Dedifferentiated amniotic fluid mesenchymal stem cell (primary cell): Measurements from ENCODE around the gene C19orf81.
"Not testable (repeated sequence)": the region's sequence is repeated elsewhere in the genome, so short reads cannot be mapped to it uniquely, and the experiment has no call there.

Source experiments
- DNase-seq: peaks from one replicate; pipeline ENCODE4 v3.0.0-alpha.2; 2016; ENCODE audit errors: extremely low spot score

Gene C19orf81

DNA sequence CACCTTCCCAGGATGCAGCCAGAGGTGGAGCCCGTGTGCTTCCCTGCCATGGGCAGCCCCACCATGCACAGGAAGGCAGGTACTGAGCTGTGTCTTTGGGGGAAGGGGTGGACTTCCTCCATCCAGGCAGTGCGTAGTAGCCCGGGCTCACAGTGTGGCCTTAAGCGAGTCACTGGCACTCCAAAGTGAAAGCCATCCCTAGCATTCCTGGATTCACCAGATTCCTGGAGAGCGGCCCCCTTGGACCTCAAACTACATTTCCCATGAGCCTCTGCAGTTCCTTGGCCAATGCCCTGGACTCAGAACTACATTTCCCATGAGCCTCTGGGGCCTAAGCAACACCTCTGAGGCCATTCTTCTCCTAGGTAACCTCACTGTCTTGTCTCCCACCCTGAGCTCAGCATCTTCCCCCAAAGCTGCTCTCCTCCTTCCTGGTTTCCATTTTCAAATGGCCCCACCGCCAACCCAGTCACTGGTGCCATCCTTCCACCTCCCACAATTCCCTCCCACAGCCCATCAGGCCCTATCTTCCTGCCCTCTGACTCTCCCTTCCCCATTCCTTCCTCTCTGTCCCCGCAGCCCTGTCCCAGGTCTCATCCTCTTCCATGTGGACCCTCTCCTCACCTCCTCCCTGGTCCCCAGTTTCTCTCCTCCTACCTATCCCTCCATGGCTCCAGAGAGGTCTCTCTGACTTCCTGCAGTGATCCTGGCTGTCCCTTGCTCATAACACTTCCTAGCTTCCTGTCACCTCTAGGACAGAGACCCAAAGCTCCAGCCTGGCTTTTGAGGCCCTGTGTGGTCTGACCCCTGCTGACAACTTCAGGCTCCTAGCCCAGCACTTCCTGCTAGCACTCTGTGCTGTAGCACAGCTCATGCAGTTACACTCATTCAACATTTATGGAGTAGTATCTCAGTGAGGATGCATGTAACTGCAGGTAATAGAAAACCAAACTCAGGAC is at the start of gene C19orf81:
C19orf81 (plus strand) TSS at position 13 of the 959 bp plus-strand sequence; CDS start at position 13, 0 bp downstream.
- DNase-seq: no peak

DNA sequence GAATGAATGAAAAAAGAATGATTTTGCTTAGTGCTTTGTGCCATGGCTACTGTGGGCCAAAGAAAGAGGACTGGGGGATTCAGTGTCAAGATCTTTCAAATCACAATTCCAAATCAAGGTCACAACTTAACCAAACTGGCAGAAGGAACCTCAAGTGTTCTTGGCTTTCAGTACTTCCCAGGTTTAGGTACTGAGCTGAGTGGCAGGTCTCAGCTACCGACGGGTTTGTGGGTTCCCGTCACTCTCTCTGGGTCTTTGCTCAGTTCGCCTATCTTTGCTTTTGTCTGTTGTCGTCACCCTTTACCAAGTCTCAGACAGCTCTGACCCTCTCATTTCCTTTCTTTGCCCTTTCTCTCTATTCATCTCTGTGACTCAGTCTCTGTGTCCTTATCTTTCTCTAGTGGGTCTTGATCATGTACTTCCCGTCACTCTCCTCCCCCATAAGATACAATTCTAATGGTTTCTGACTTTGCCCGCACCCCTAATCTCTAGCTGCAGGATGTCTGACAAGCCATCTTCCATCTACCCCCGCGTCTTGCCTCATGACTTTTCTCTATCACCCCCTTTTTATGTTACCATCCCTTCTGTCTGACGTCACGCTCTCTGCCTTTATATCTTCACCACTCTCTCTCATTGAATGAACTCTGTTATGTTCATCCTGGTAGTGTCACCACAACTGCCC is 47.7 kb upstream of the C19orf81 start:
- no peak for DNase-seq

DNA sequence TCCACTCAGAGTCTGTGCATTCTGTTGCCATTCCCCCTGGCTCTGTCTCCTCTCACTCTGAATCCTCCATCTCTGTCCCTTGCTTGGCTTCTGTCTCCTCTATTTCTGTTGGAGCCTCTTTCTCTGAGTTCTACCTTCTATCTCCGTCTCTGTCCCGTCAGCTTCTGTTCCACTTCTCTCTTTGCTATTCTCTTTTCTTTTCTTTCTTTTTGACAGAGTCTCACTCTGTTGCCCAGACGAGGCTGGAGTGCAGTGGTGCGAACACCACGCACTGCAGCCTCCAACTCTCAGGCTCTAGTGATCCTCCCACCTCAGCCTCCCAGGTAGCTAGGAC is 47.2 kb upstream of the C19orf81 start:
- DNase-seq: no peak

DNA sequence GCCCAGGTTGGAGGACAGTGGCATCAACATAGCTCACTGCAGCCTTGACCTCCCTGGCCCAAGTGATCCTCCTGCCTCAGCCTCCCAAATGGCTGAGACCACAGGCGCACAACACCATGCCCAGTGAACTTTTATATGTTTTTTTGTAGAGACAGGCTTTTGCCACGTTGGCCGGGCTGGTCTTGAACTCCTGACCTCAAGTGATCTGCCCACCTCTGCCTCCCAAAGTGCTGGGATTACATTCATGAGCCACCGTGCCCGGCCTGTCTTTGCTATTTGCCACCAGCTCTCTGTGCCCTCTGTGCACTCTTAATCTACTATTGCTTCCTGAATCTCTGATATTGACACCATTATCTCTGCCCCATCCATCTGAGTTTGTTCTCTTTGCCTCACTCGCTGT is 46.7 kb upstream of the C19orf81 start:
- DNase-seq: no peak

DNA sequence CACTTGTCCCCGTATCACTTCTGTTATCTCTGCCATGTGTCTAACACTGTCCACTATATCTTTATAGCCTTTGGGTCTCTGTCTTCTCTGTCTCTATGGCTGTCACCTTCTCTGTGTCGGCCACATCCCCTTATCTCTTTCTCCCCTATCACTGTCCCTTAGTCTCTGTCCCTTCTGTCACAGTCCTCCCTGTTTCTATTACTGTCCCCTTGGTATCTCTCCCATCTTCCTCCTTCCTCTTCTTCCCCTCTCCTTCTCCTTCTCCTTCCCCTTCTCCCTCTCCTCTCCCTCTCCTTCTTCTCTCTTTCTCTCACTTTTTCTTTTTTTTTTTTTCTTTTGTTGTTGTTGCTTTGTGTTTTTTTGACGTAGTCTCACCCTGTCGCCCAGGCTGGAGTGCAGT is 46.3 kb upstream of the C19orf81 start:
- no peak for DNase-seq

DNA sequence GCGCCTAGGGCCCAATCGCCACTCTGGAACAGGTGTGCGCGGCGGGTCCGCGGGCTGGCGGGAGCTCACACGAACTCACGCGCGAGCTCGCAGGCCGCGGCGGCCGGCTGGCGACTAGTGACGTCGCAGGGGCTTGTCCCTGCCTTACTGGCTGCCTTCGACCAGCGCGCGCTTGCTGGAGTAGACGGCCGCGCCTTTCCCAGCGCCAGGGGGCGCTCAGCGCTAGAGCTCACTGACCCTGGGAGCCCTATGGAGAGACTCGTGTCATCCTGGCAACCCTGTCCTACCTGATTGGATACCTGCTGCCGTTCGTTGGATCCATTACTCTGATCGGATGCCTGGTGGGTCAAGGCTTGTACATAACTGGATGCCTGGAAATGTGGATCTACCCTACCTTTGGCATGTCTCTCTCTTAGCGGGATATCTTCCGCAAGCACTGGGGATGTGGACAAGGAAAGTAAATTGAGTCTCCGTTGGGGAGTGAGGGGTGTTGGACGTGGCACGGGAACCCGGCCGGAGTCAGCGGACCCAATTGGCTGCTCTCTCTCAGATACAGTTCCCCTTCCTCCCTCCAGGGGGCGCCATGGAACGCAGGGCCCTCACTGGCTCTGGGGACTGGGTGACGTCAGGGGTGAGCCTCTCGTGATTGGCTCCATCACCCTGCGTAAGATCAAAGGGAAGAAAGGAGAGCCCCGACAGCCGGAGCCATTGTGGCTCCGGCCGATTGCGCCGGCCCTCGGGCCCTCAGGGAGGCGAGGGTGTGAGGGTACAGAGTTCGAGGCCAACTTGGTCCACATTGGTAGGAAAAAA is 44.8 kb upstream of the C19orf81 start:
- DNase-seq: not testable (repeated sequence)

DNA sequence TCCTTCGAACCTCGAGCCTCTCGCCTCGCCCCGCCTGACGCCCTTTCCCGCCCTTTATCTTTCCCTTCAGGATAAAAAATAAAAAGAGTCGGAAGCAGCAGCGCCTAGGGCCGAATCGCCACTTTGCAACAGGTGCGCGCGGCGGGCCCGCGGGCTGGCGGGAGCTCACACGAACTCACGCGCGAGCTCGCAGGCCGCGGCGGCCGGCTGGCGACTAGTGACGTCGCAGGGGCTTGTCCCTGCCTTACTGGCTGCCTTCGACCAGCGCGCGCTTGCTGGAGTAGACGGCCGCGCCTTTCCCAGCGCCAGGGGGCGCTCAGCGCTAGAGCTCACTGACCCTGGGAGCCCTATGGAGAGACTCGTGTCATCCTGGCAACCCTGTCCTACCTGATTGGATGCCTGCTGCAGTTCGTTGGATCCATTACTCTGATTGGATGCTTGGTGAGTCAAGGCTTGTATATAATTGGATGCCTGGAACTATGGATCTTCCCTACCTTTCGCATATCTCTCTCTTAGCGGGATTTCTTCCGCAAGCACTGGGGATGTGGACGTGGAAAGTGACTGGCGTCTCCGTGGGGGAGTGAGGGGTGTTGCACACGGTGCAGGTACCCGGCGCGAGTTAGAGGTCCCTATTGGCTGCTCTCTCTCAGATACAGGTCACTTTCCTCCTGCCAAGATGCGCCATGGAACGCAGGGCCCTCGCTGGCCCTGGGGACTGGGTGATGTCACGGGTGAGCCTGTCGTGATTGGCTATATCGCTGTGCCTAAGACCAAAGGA is 43.0 kb upstream of the C19orf81 start:
- not testable (repeated sequence) for DNase-seq

DNA sequence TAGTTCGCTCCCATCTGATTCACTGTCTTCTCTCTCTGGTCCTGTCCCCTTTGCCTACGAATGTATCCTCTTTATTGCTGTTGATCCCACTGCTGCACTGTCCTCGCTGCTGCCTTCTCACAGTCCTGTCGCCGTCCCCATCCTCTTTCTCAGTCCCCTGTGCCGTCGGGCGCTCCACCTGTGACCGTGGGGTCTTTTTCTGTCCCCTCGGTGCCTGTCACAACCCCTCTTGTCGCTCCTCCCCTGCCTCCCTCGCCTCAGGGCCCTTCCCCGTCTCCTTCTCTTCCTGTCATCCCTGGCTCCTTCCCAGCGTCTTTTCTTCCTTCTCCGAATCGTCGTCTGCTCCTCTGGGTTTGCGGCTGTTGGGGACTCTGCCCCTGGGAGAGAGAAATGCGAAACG is 41.9 kb upstream of the C19orf81 start:
- no peak for DNase-seq

DNA sequence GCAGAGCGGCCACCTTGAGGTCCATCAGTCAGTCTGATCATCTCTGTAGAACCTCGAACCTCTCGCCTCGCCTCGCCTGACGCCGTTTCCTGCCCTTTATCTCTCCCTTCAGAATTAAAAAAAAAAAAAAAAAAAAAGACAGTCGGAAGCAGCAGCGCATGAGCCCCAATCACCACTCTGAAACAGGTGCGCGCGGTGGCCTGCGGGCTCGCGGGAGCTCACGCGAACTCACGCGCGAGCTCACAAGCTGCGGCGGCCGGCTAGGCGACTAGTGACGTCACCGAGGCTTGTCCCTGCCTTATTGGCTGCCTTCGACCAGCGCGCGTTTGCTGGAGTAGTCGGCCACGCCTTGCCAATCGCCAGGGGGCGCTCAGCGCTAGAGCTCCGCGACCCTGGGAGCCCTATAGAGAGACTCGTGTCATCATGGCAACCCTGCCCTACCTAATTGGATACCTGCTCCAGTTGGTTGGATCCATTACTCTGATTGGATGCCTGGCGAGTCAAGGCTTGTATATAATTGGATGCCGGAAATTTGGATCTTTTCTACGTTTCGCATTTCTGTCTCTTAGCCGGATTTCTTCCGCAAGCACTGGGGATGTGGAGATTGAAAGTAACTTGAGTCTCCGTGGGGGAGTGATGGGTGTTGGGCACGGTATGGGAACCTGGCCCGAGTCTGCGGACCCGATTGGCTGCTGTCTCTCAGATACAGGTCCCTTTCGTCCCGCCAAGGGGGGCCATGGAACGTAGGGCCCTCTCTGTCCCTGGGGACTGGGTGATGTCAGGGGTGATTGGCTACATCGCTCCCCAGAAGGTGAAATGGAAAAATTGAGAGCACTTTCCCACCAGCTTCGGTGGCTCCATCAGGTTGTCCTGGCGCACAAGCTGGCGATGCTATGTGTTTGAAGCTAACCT is 41.1 kb upstream of the C19orf81 start:
- no peak for DNase-seq

DNA sequence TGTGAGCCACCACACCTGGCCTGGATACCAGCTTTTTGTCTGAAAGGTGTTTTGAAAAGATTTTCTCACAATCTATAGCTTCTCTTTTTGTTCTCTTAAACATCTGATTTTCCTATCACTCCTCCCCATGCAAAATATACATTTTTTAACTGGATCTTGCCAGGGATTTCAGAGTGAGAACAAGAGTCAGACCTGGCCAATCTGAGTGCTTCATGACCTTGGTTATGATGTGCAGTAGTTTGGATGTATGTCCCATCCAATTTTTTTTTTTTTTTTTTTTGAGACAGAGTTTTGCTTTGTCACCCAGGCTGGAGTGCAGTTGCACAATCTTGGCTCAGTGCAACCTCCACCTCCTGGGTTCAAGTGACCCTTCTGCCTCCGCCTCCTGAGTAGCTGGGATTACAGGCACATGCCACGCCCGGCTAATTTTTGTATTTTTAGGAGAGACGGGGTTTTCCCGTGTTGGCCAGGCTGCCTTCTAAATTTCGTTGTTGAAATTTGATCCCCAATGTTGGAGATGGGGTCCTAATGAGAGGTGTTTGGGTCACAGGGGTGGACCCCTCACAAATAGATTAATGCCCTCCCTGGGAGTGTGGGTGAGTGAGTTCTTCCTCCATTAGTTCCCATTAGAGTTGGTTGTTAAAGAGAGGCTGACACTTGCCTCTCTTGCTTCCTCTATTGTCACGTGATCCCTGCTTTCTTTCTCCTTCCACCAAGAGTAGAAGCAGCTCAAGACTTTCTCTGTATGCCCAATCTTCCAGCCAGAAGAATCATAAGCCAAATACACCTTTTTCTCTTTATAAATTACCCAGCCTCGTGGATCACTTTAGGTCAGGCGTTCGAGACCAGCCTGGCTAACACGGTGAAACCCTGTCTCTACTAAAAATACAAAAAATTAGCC is 36.5 kb upstream of the C19orf81 start:
- DNase-seq: not testable (repeated sequence)

DNA sequence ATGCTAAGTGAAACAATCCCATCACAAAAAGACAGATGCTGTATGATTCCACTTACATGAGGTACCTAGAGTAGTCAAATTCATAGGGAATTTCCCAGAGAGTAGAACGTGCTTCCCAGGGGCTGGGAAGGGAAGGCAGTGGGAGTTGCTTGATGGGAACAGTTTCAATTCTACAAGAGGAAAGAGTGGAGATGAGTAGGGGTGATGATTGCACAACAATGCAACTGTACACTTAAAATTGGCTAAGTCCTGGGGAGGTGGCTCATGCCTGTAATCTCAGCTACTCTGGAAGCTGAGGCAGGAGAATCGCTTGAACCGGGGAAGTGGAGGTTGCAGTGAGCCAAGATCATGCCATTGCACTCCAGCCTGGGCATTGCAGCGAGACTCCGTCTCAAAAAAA is 30.9 kb upstream of the C19orf81 start:
- DNase-seq: not testable (repeated sequence)

DNA sequence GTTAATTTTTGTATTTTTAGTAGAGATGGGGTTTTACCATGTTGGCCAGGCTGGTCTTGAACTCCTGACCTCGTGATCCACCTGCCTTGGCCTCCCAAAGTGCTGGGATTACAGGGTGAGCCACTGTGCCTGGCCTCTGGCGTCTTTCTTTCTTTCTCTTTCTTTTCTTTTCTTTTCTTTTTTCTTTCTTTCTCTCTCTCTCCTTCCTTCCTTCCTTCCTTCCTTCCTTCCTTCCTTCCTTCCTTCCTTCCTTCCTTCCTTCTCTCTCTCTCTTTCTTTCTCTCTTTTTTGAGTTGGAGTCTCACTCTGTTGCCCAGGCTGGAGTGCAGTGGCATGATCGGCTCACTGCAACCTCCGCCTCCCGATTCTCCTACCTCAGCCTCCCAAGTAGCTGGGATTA is 30.1 kb upstream of the C19orf81 start:
- DNase-seq: not testable (repeated sequence)

DNA sequence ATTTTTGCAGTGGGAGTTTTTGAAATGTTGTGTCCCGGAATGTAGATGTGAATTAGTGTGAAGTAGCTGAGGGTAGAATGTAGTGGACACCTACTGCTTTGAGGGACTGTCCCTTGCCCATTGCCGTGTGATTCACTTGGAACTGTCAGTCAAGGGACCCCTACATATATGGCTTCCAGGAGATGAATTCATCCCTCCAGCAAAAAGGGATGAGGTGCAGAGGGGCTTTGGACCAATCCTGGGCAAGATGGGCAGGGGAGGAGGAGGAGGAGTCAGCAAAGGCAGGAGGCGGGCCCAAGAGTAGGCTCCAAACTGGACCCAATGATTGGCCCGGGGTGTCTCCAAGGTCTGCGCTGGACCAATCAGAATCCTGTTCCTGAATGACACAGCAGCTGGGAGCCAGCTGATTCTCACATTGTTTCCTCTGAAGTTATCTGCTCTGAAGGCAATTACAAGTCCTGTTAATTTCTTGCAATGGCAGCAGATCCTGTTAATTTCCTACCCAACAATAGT is 28.8 kb upstream of the C19orf81 start:
- DNase-seq: not testable (repeated sequence)

DNA sequence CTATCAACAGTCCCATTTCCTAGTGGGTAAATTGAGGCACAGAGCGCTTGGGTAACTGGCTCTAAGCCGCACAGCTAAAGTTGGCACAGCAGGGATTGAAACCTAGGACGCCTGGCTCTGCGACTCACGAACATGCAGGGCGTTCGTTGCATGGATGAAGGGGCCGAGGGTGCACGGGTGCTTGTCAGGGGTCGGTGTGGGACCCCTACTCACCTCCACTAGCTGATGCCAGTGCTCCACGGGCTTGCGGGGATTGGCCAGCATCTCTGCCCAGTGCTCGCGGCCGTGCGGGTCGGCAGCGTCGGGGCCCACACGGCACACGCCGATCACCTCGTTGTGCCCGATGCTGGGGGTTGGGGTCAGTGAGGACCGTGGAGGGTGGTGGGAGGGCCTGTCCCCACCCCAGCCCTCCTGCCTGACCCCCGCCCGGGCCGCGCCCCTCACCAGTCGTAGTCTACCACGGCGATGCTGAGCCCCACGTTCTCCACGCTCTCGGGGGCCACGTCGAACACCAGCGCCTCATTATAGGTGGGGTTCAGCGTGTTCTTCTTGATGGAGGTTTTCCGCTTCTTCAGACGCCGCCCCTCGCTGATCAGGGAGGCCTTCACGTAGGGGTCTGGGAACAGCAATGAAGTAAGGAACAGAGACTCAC is 24.2 kb upstream of the C19orf81 start:
- no peak for DNase-seq

DNA sequence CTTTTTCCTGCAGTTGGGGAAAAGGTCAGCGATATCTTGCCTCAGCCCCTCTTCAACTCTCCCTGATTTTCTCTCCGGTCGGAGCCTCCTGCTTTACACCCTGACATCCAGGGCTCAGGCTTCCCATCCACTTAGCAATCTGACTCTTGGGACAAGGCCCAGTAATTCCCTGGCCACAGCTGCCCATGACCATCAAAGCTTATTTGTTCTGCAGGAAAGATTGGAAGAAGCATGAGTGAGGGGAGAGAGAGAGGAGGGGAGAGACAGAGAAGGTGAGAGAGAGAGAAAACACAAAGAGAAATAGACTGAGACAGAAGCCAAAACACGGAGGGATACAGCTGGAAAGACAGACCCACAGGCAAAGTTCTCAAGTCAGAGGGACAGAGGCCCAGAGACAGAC is 23.2 kb upstream of the C19orf81 start:
- DNase-seq: no peak

DNA sequence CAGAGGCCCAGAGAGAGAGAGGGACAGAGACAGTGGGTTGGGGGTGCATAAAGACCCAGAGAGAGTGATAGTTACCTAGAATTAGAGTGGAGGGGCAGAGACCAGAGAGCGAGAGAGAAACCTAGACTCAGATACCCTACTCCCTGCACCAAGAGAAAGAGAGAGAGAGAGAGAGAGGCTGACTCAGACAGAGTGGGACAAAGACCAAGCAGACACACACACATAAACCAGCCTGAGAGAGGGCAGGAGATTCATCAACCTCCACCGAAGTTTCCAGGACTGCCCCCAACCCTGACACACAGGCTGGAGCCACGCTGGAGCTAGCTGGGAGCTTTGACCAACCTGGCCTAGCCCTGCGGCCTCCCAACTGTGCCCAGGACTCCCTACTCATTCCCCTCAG is 22.4 kb upstream of the C19orf81 start:
- DNase-seq: no peak

DNA sequence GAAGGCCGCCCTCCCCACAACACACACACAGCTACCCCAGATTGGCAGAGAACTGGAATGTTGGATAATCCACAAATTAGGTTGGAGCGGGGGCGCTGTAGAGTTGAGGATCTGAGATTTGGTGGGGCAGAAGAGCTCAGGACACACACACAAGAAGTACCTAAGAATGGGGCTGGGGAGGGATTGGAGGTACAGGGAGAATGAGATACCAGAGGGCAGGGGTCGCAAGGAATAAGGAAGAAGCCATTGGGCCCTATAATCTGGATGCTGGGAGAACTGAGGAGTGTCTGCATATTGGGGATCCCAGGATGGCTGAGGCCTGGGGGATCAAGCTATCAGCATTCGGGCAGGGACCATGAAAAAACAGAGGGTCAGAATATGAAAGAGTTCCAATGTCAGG is 21.1 kb upstream of the C19orf81 start:
- DNase-seq: no peak

DNA sequence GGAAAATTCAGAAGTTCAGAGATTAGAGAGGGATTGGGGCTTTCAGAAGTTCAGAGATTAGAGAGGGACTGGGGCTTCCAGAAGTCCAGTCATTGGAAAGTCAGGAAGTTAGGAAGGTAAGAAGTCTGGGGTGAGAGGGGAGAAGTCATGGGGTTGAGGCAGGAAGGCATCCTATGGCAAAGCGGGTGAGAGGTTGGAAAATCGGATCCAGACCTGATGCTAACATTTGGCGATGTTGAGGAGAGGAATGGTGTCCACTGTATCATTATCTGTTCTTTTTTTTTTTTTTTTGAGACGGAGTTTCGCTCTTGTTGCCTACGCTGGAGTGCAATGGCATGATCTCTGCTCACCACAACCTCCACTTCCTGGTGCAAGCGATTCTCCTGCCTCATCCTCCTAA is 20.7 kb upstream of the C19orf81 start:
- no peak for DNase-seq

DNA sequence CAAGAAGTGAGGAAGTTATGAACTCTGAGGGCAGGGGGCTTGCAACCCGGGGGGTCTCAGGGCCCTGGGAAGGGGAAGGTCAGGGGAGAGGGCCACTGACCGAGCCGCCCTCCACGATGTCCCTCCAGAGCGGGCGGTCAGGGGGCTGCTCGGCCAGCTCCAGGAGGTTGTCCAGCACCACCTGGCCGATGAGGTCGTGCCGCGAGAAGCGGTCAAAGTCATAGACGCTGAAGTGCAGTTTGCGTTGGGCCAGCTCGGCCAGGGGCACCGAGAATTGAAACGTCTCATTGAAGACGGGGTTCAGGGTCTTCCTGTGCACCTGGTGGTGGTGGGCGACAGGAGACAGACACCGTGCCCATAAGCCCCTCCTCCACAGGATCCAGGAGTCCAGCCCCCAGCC is 20.1 kb upstream of the C19orf81 start:
- DNase-seq: no peak
